PC-3 (cell line): ENCODE data around the gene EXOC6B.

Source experiments
- CTCF ChIP-seq: fragments of 300-600 bp; sonication (generic); conservative IDR thresholded peaks from 2 replicates; pipeline ENCODE4 v1.5.1; 2017; ENCODE audit warnings: antibody characterized with exemption, low read depth, mild to moderate bottlenecking, low read length
- EZH2 ChIP-seq: fragments of 300-600 bp; sonication (generic); IDR thresholded peaks from one replicate; pipeline ENCODE4 v1.6.1; 2017; ENCODE audit warnings: antibody characterized with exemption, mild to moderate bottlenecking, low read length; ENCODE audit not compliant: unreplicated experiment
- EZH2phosphoT487 ChIP-seq: fragments of 300-600 bp; sonication (generic); IDR thresholded peaks from 2 replicates; pipeline ENCODE4 v1.6.1; 2018; ENCODE audit warnings: mild to moderate bottlenecking, antibody characterized with exemption, low read length, borderline replicate concordance

GRCh38 chr2:72825257-72826155 is at the start of gene EXOC6B:
- TF ChIP-seq CTCF (no peak), EZH2 (no peak), EZH2phosphoT487 (no peak)
